Measurements from ENCODE around the gene ITK. TPM values are rescaled to one million over a fixed set of nuclear protein-coding genes. Genes with fewer than 3 reads are reported as not detected.
"Not testable (repeated sequence)": the region's sequence is repeated elsewhere in the genome, so short reads cannot be mapped to it uniquely, and the experiment has no call there.

The ITK gene
- total RNA-seq, 4 donors from 2014 or later, result 0.80 to 6.3 (median 1.6) TPM

GRCh38 chr5:157236423-157236822 is 55.8 kb downstream of the ITK start:
- no peak for DNase-seq (ENCODE audit: extremely low spot score)
- no peaks in the 10 kb centered on the region for H3K9me3 ChIP-seq
- H3K36me3 ChIP-seq, result no peaks in the 10 kb centered on the region
- H3K4me1 ChIP-seq, result no peaks in the 10 kb centered on the region
- H3K27me3 ChIP-seq, result no peaks in the 10 kb centered on the region
- WGBS, result 89% methylated on average over 3 of the region's 3 CpGs
- no peak overlapping the region for H3K27ac ChIP-seq (replicated peaks in 1 of 4)
- TF ChIP-seq EP300 (IDR thresholded peaks at IDR 0.05) (no peak), POLR2AphosphoS5 (IDR thresholded peaks at IDR 0.05) (no peak), POLR2A (IDR thresholded peaks at IDR 0.05; ENCODE audit: low read depth) (no peak), CTCF (IDR thresholded peaks at IDR 0.05) (no peak)
- intact Hi-C loops (cut with DNase I), result no loop called here
- no peak overlapping the region for H3K4me3 ChIP-seq

- intact Hi-C loops (cut with DNase I), result no loop called here
- DNase-seq (ENCODE audit: extremely low spot score), result no peak
- 65% methylated on average over 4 of the region's 4 CpGs for WGBS
- TF ChIP-seq CTCF (IDR thresholded peaks at IDR 0.05) (no peak), POLR2A (IDR thresholded peaks at IDR 0.05; ENCODE audit: low read depth) (no peak), EP300 (IDR thresholded peaks at IDR 0.05) (no peak), POLR2AphosphoS5 (IDR thresholded peaks at IDR 0.05) (no peak)
- Histone ChIP-seq H3K9me3 (no peaks in the 10 kb centered on the region), H3K4me3 (no peak overlapping the region), H3K27ac (replicated peaks in 1 of 4) (no peak overlapping the region), H3K27me3 (no peaks in the 10 kb centered on the region), H3K4me1 (no peaks in the 10 kb centered on the region), H3K36me3 (no peaks in the 10 kb centered on the region)
These were observed 60.8 kb downstream of the ITK start for GRCh38 chr5:157241483-157241882.

- WGBS, result 67% methylated on average over 7 of the region's 7 CpGs
- H3K27ac ChIP-seq (replicated peaks in 1 of 4); H3K9me3 ChIP-seq; intact Hi-C loops (cut with DNase I); H3K4me3 ChIP-seq; H3K36me3 ChIP-seq; DNase-seq (ENCODE audit: extremely low spot score); H3K4me1 ChIP-seq; H3K27me3 ChIP-seq: not testable (repeated sequence)
These were observed 64.1 kb downstream of the ITK start for GRCh38 chr5:157244704-157245103.

GRCh38 chr5:157245476-157245875 is 64.8 kb downstream of the ITK start:
- no peak overlapping the region for H3K27ac ChIP-seq (replicated peaks in 1 of 4)
- intact Hi-C loops (cut with DNase I), result no loop called here
- DNase-seq (ENCODE audit: extremely low spot score), result no peak
- H3K4me3 ChIP-seq, result no peak overlapping the region
- no peaks in the 10 kb centered on the region for H3K27me3 ChIP-seq
- 70% methylated on average over 4 of the region's 4 CpGs for WGBS
- H3K9me3 ChIP-seq, result no peaks in the 10 kb centered on the region
- no peaks in the 10 kb centered on the region for H3K4me1 ChIP-seq
- TF ChIP-seq POLR2A (IDR thresholded peaks at IDR 0.05; ENCODE audit: low read depth) (no peak), EP300 (IDR thresholded peaks at IDR 0.05) (no peak), CTCF (IDR thresholded peaks at IDR 0.05) (no peak), POLR2AphosphoS5 (IDR thresholded peaks at IDR 0.05) (no peak)
- no peaks in the 10 kb centered on the region for H3K36me3 ChIP-seq

- Histone ChIP-seq H3K4me1 (no peaks in the 10 kb centered on the region), H3K27ac (replicated peaks in 1 of 4) (no peak overlapping the region), H3K9me3 (no peaks in the 10 kb centered on the region), H3K36me3 (no peaks in the 10 kb centered on the region), H3K27me3 (no peaks in the 10 kb centered on the region), H3K4me3 (no peak overlapping the region)
- 76% methylated on average over 2 of the region's 4 CpGs for WGBS
- no peak for DNase-seq (ENCODE audit: extremely low spot score)
- TF ChIP-seq EP300 (IDR thresholded peaks at IDR 0.05) (no peak), CTCF (IDR thresholded peaks at IDR 0.05) (no peak), POLR2A (IDR thresholded peaks at IDR 0.05; ENCODE audit: low read depth) (no peak), POLR2AphosphoS5 (IDR thresholded peaks at IDR 0.05) (no peak)
- intact Hi-C loops (cut with DNase I), result no loop called here
These were observed 65.2 kb downstream of the ITK start for GRCh38 chr5:157245886-157246285.
